CMK (cell line): Measurements from ENCODE around the gene DPM2.

Experiments used
- DNase-seq: peaks from one replicate; pipeline ENCODE4 v3.0.0-alpha.2; 2010; ENCODE audit warnings: low read depth

The DPM2 gene

GRCh38 chr9:127936347-127936852, 1.3 kb downstream of the DPM2 start:
- DNase-seq: no peak

- no peak for DNase-seq
Measured at GRCh38 chr9:127935765-127936221, 1.9 kb downstream of the DPM2 start.

GRCh38 chr9:127934986-127935385, 2.7 kb downstream of the DPM2 start:
- DNase-seq: no peak

GRCh38 chr9:127934248-127934647, 3.4 kb downstream of the DPM2 start:
- DNase-seq: no peak

- DNase-seq: no peak
Measured at GRCh38 chr9:127931092-127931881, 6.4 kb downstream of the DPM2 start.

- DNase-seq: no peak
Measured at GRCh38 chr9:127930231-127931091, 7.2 kb downstream of the DPM2 start, which contains the start of gene PIP5KL1. PIP5KL1 (minus strand) TSS chr9:127930777; CDS start chr9:127930752, 25 bp downstream.

- no peak for DNase-seq
Measured at GRCh38 chr9:127929625-127929979, 8.1 kb downstream of the DPM2 start.

- DNase-seq: no peak
Measured at GRCh38 chr9:127928676-127929624, 8.7 kb downstream of the DPM2 start.

GRCh38 chr9:127927988-127928675, 9.5 kb downstream of the DPM2 start:
- DNase-seq: no peak

GRCh38 chr9:127927201-127927987, 10.3 kb downstream of the DPM2 start:
- no peak for DNase-seq

- no peak for DNase-seq
Measured at GRCh38 chr9:127926906-127927200, 10.8 kb downstream of the DPM2 start.

GRCh38 chr9:127925959-127926905, 11.4 kb downstream of the DPM2 start:
- no peak for DNase-seq

GRCh38 chr9:127924736-127925444, 12.8 kb downstream of the DPM2 start:
- DNase-seq: no peak

- no peak for DNase-seq
Measured at GRCh38 chr9:127923771-127924170, 13.9 kb downstream of the DPM2 start.

GRCh38 chr9:127923046-127923445, 14.6 kb downstream of the DPM2 start:
- no peak for DNase-seq

GRCh38 chr9:127921557-127922120, 16.0 kb downstream of the DPM2 start:
- DNase-seq: no peak

GRCh38 chr9:127920794-127921193, 16.9 kb downstream of the DPM2 start:
- no peak for DNase-seq

- DNase-seq: no peak
Measured at GRCh38 chr9:127919253-127919815, 18.3 kb downstream of the DPM2 start.
